Keratinocyte (primary cell): ENCODE data around the gene SLC17A7. TPM values are rescaled to one million over a fixed set of nuclear protein-coding genes. Genes with fewer than 3 reads are reported as not detected.

Experiments
- DNase-seq: peaks from one replicate; pipeline ENCODE4 v3.0.0-alpha.2; 2011; ENCODE audit warnings: low read depth, missing footprints, low spot score
- FAIRE-seq: peaks from 2 replicates; lab custom pipeline; 2011; peaks lifted over from hg19 to GRCh38; lab: Jason Lieb, UNC
- H2AFZ ChIP-seq: 2 replicates; pipeline ENCODE4 v1.6.0; 2012; ENCODE audit warnings: low read length, control low read depth, inconsistent platforms; ENCODE audit not compliant: control insufficient read depth
- H3K27ac ChIP-seq: 2 replicates; pipeline ENCODE4 v1.5.1; 2011; ENCODE audit warnings: low read length; ENCODE audit not compliant: control insufficient read depth, insufficient read depth
- H3K27me3 ChIP-seq: 3 replicates; pipeline ENCODE4 v1.6.0; 2011; ENCODE audit warnings: low read length; ENCODE audit not compliant: control insufficient read depth, insufficient read depth; ENCODE audit errors: extremely low read depth
- H3K36me3 ChIP-seq, 2 experiments: 2 replicates in 1 of 2; 3 replicates in 1 of 2; pipeline ENCODE4 v1.5.1; 2011; ENCODE audit warnings: low read length in 2 of 2, mild to moderate bottlenecking in 1 of 2; ENCODE audit not compliant: control insufficient read depth in 2 of 2, insufficient read depth in 2 of 2; ENCODE audit errors: extremely low read depth in 1 of 2
- H3K4me1 ChIP-seq: 3 replicates; pipeline ENCODE4 v1.5.1; 2011; ENCODE audit warnings: low read length; ENCODE audit not compliant: control insufficient read depth, insufficient read depth; ENCODE audit errors: extremely low read depth
- H3K4me2 ChIP-seq: 3 replicates; pipeline ENCODE4 v1.6.0; 2011; ENCODE audit warnings: low read depth, low read length; ENCODE audit not compliant: control insufficient read depth, insufficient read depth; ENCODE audit errors: extremely low read depth
- H3K4me3 ChIP-seq, 3 experiments: fragments of 200-600 bp in 1 of 3; sonication (generic) in 1 of 3; 2 replicates in 2 of 3; 3 replicates in 1 of 3; pipeline ENCODE4 v1.5.1; 2011 to 2016; ENCODE audit warnings: low read length in 3 of 3, mild to moderate bottlenecking in 3 of 3, control low read depth in 2 of 3, inconsistent platforms in 1 of 3, low read depth in 1 of 3, mixed read lengths in 1 of 3, mixed run types in 1 of 3, moderate library complexity in 1 of 3; ENCODE audit not compliant: control insufficient read depth in 2 of 3, insufficient read depth in 2 of 3; ENCODE audit errors: extremely low read depth in 1 of 3
- H3K79me2 ChIP-seq: 2 replicates; pipeline ENCODE4 v1.6.0; 2012; ENCODE audit warnings: low read length; ENCODE audit not compliant: control insufficient read depth, insufficient read depth
- H3K9ac ChIP-seq: 3 replicates; pipeline ENCODE4 v1.6.0; 2011; ENCODE audit warnings: low read length; ENCODE audit not compliant: control insufficient read depth, insufficient read depth; ENCODE audit errors: extremely low read depth
- H3K9me1 ChIP-seq: 3 replicates; pipeline ENCODE4 v1.6.0; 2011; ENCODE audit warnings: low read length; ENCODE audit not compliant: control insufficient read depth, insufficient read depth; ENCODE audit errors: extremely low read depth
- H3K9me3 ChIP-seq: 2 replicates; pipeline ENCODE4 v1.5.1; 2012; ENCODE audit warnings: low read depth, low read length; ENCODE audit not compliant: control insufficient read depth
- H4K20me1 ChIP-seq: 3 replicates; pipeline ENCODE4 v1.6.0; 2011; ENCODE audit warnings: low read length; ENCODE audit not compliant: control insufficient read depth, insufficient read depth; ENCODE audit errors: extremely low read depth
- CTCF ChIP-seq, 3 experiments: IDR thresholded peaks in 1 of 3; conservative IDR thresholded peaks in 1 of 3; optimal IDR thresholded peaks in 1 of 3; 2 replicates in 2 of 3; 3 replicates in 1 of 3; pipeline versions ENCODE3 to v1.5.1; 2011; ENCODE audit warnings: low read length in 3 of 3, mild to moderate bottlenecking in 3 of 3, moderate library complexity in 2 of 3, control low read depth in 1 of 3, inconsistent platforms in 1 of 3; ENCODE audit not compliant: insufficient read depth in 2 of 3; ENCODE audit errors: extremely low read depth in 1 of 3
- EZH2 ChIP-seq: IDR thresholded peaks from one replicate; pipeline ENCODE4 v1.6.1; 2012; ENCODE audit warnings: inconsistent platforms, mild to moderate bottlenecking, low read length, moderate library complexity
- dilution Hi-C: fragments of 300-500 bp; cut with MboI; formaldehyde crosslinking; loops from one replicate; pipeline ENCODE4 v1.7.0; 2020; ENCODE audit warnings: low sequenced_read_pairs; ENCODE audit not compliant: extremely low pct_ligation_motif_present
- polyA plus RNA-seq, 5 experiments: library from polyadenylated mRNA; depleted of rRNA in 3 of 5; stranded (reverse) in 3 of 5; stranded (forward) in 1 of 5; unstranded in 1 of 5; fragments of >200 nt; gene quantifications; 1 replicate in 1 of 5; 2 replicates in 3 of 5; 3 replicates in 1 of 5; pipeline versions ENCODE4 v1.2.1 to v1.2.3, GENCODE V29; 2011 to 2012; ENCODE audit warnings: missing spikeins in 2 of 5, low read depth in 1 of 5, low replicate concordance in 1 of 5

SLC17A7 gene
- polyA plus RNA-seq, 1 donor (not counting 4 experiments of a cell fraction or from before 2014, with no cell fraction given) = 0.04 TPM

GRCh38 chr19:49428547-49429451, 12.5 kb downstream of the SLC17A7 start:
- Histone ChIP-seq H3K4me1 (peaks cover 7% of the 10 kb centered on the region), H3K9me1 (no peaks in the 10 kb centered on the region), H3K4me3 (no peak overlapping the region), H3K9ac (no peak overlapping the region), H3K79me2 (no peaks in the 10 kb centered on the region), H3K9me3 (no peaks in the 10 kb centered on the region), H3K4me2 (peak overlapping the region; percentile 83), H3K36me3 (no peaks in the 10 kb centered on the region), H4K20me1 (no peaks in the 10 kb centered on the region), H2AFZ (no peak overlapping the region), H3K27me3 (peaks cover 92% of the 10 kb centered on the region), H3K27ac (no peak overlapping the region)
- DNase-seq = no peak
- FAIRE-seq = no peak
- dilution Hi-C loops = no loop called here
- no peak for TF ChIP-seq EZH2
- no peak for TF ChIP-seq CTCF (optimal IDR thresholded peaks at IDR 0.05 in 1 of 3, IDR thresholded peaks at IDR 0.05 in 1 of 3, conservative IDR thresholded peaks at IDR 0.05 in 1 of 3; ENCODE audit: extremely low read depth in 1 of 3, insufficient read depth in 2 of 3, low read length in 3 of 3)

GRCh38 chr19:49427855-49428546, 13.3 kb downstream of the SLC17A7 start:
- no peaks in the 10 kb centered on the region for H3K9me1 ChIP-seq
- peak overlapping the region; percentile 63 for H2AFZ ChIP-seq
- peaks cover 7% of the 10 kb centered on the region for H3K4me1 ChIP-seq
- no peak for TF ChIP-seq CTCF (optimal IDR thresholded peaks at IDR 0.05 in 1 of 3, IDR thresholded peaks at IDR 0.05 in 1 of 3, conservative IDR thresholded peaks at IDR 0.05 in 1 of 3; ENCODE audit: extremely low read depth in 1 of 3, insufficient read depth in 2 of 3, low read length in 3 of 3)
- peak; percentile 23 for TF ChIP-seq EZH2
- peak overlapping the region in 2 of 3 experiments; percentile 13 to 29 for H3K4me3 ChIP-seq
- no peak overlapping the region for H3K9ac ChIP-seq
- FAIRE-seq (no peak), DNase-seq (no peak)
- H3K4me2 ChIP-seq = peak overlapping the region; percentile 83
- no peaks in the 10 kb centered on the region for H3K36me3 ChIP-seq
- dilution Hi-C loops = no loop called here
- H3K9me3 ChIP-seq = no peaks in the 10 kb centered on the region
- H3K79me2 ChIP-seq = no peaks in the 10 kb centered on the region
- no peaks in the 10 kb centered on the region for H4K20me1 ChIP-seq
- peaks cover 92% of the 10 kb centered on the region for H3K27me3 ChIP-seq
- H3K27ac ChIP-seq = no peak overlapping the region
